ENCODE measurements around the gene RNLS.
"Not testable (repeated sequence)": the region's sequence is repeated elsewhere in the genome, so short reads cannot be mapped to it uniquely, and the experiment has no call there.

Gene RNLS

DNA sequence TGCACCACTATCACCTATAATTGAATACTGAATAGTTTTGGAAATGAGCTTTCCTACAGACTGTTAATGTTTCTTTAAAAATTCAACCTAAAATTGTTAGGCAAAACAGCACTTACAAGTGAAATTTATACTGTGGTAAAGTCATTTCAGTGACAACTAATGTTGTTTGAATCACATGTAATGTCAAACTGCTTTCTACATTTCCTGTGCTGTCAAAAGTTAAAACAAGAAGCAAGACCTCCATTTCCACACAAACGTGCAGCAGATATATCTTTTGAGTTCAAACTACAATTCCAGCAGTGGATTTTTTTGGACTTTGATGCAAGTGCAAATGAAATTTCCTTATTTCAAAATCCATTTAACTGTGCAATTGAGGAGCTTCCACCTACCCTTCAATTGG lies 199.8 kb downstream of the RNLS start:
- Mint-ChIP-seq H3K36me3 (no peaks in the 10 kb centered on the region), H3K27me3 (no peaks in the 10 kb centered on the region), H3K4me1 (peaks cover 13% of the 10 kb centered on the region), H3K4me3 (no peak overlapping the region), H3K9me3 (no peaks in the 10 kb centered on the region), H3K27ac (no peak overlapping the region)
- ATAC-seq (ENCODE audit: low read depth): no peak
- no peak for DNase-seq (ENCODE audit: low spot score in 2 of 2)

GRCh38 chr10:88382699-88383098 lies 200.4 kb downstream of the RNLS start:
- peaks cover 13% of the 10 kb centered on the region for H3K4me1 Mint-ChIP-seq
- DNase-seq (ENCODE audit: low spot score in 2 of 2) (no peak), ATAC-seq (ENCODE audit: low read depth) (no peak)
- no peak overlapping the region for H3K27ac Mint-ChIP-seq
- no peaks in the 10 kb centered on the region for H3K36me3 Mint-ChIP-seq
- no peaks in the 10 kb centered on the region for H3K9me3 Mint-ChIP-seq
- H3K4me3 Mint-ChIP-seq: no peak overlapping the region
- H3K27me3 Mint-ChIP-seq: no peaks in the 10 kb centered on the region

DNA sequence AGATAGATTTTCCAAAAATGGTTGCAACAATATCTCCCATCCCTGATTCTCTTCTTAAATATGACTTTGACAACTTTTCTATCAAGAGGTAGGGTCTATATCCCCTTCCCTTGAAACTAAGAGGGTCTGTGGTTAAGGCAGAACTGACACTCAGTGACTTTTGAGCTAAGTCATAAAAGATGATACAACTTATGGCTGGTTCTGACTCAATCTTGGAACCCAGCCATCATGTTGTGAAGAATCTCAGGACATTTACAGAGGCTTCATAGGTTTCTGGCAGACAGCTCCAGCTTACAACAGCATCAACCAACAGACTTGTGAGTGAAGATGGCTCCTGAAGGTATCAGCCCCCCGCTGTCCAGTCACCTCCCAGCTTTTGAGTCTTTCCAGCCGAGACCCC lies 203.5 kb downstream of the RNLS start:
- ATAC-seq (ENCODE audit: low read depth) (no peak), DNase-seq (ENCODE audit: low spot score in 2 of 2) (no peak)
- Mint-ChIP-seq H3K4me3 (no peak overlapping the region), H3K4me1 (peaks cover 8% of the 10 kb centered on the region), H3K27me3 (no peaks in the 10 kb centered on the region), H3K9me3 (peaks cover 1% of the 10 kb centered on the region), H3K36me3 (no peaks in the 10 kb centered on the region), H3K27ac (no peak overlapping the region)

GRCh38 chr10:88377510-88377909 lies 205.6 kb downstream of the RNLS start:
- Mint-ChIP-seq H3K27me3 (no peaks in the 10 kb centered on the region), H3K4me3 (no peak overlapping the region), H3K9me3 (peaks cover 1% of the 10 kb centered on the region), H3K4me1 (peaks cover 8% of the 10 kb centered on the region), H3K36me3 (no peaks in the 10 kb centered on the region), H3K27ac (peak overlapping the region; percentile 11)
- DNase-seq (ENCODE audit: low spot score in 2 of 2): no peak
- ATAC-seq (ENCODE audit: low read depth): no peak

- no peak for ATAC-seq (ENCODE audit: low read depth)
- H3K4me3 Mint-ChIP-seq: no peak overlapping the region
- H3K36me3 Mint-ChIP-seq: no peaks in the 10 kb centered on the region
- H3K27me3 Mint-ChIP-seq: no peaks in the 10 kb centered on the region
- no peak overlapping the region for H3K27ac Mint-ChIP-seq
- DNase-seq (ENCODE audit: low spot score in 2 of 2): no peak
- H3K9me3 Mint-ChIP-seq: peaks cover 1% of the 10 kb centered on the region
- peaks cover 8% of the 10 kb centered on the region for H3K4me1 Mint-ChIP-seq
Measured at GRCh38 chr10:88374392-88375175, 208.5 kb downstream of the RNLS start.

GRCh38 chr10:88372881-88373592 lies 210.1 kb downstream of the RNLS start:
- ATAC-seq (ENCODE audit: low read depth) (no peak), DNase-seq (ENCODE audit: low spot score in 2 of 2) (no peak)
- H3K4me1 Mint-ChIP-seq: peaks cover 8% of the 10 kb centered on the region
- no peaks in the 10 kb centered on the region for H3K36me3 Mint-ChIP-seq
- no peaks in the 10 kb centered on the region for H3K27me3 Mint-ChIP-seq
- peaks cover 1% of the 10 kb centered on the region for H3K9me3 Mint-ChIP-seq
- H3K27ac Mint-ChIP-seq: peak overlapping the region; percentile 3
- no peak overlapping the region for H3K4me3 Mint-ChIP-seq

DNA sequence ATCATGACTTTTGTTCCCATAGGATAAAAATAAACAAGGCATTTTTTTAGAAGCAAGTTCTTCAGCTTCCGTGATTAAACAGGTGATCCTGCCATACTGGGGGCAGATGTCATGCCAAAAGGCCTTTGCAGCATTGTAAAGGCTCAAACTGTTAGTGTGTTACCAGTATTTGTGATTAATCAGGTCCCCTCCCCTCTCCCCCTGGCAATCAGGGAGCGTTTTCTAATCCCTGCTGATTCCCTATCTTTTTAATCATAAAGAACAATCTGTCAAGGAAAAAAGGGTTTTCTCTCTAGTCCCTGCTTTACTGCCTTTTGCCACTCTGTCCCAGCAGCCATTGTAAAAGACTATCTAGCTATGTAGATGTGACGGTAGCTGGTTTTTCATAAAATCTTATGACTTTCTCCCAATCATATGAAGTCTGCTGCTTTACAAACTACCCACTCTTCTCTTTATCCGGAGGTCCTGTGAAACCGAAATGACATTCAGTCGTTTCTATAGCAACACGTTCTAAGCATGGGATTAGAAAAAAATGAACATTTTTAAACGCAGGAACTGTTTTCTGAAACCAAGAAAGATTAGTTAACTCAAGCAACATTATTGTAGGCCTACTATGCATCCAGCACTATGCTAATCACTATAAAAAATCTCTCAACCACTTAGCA lies 210.9 kb downstream of the RNLS start:
- H3K9me3 Mint-ChIP-seq: peaks cover 1% of the 10 kb centered on the region
- H3K4me1 Mint-ChIP-seq: peaks cover 7% of the 10 kb centered on the region
- H3K27ac Mint-ChIP-seq: peak overlapping the region; percentile 3
- ATAC-seq (ENCODE audit: low read depth): no peak
- no peaks in the 10 kb centered on the region for H3K27me3 Mint-ChIP-seq
- no peak overlapping the region for H3K4me3 Mint-ChIP-seq
- no peaks in the 10 kb centered on the region for H3K36me3 Mint-ChIP-seq
- no peak for DNase-seq (ENCODE audit: low spot score in 2 of 2)

GRCh38 chr10:88370713-88371112 lies 212.4 kb downstream of the RNLS start:
- ATAC-seq (ENCODE audit: low read depth): no peak
- peaks cover 7% of the 10 kb centered on the region for H3K4me1 Mint-ChIP-seq
- no peak overlapping the region for H3K27ac Mint-ChIP-seq
- no peaks in the 10 kb centered on the region for H3K27me3 Mint-ChIP-seq
- H3K4me3 Mint-ChIP-seq: no peak overlapping the region
- H3K36me3 Mint-ChIP-seq: no peaks in the 10 kb centered on the region
- peaks cover 1% of the 10 kb centered on the region for H3K9me3 Mint-ChIP-seq
- DNase-seq (ENCODE audit: low spot score in 2 of 2): no peak

DNA sequence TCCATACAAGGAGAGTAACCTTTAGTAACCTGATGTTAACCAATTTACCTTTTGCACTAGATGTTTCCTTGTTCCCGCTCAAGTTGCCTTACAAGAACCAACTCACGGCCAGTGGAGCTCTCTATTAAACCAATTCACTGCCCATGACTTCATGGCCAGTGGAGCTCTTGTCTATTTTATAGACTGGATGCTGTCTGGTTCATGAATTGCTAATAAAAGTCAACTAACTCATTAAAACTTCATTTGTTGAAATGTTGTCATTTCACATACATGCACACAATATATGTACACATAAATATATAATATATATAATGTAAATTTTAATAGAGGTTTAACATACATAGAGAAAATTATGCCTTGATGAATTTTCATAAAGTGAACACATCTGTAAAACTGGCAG lies 216.3 kb downstream of the RNLS start:
- Mint-ChIP-seq H3K9me3 (no peaks in the 10 kb centered on the region), H3K36me3 (no peaks in the 10 kb centered on the region), H3K27me3 (no peaks in the 10 kb centered on the region), H3K4me3 (no peak overlapping the region), H3K27ac (no peak overlapping the region), H3K4me1 (peaks cover 8% of the 10 kb centered on the region)
- no peak for ATAC-seq (ENCODE audit: low read depth)
- DNase-seq (ENCODE audit: low spot score in 2 of 2): no peak

DNA sequence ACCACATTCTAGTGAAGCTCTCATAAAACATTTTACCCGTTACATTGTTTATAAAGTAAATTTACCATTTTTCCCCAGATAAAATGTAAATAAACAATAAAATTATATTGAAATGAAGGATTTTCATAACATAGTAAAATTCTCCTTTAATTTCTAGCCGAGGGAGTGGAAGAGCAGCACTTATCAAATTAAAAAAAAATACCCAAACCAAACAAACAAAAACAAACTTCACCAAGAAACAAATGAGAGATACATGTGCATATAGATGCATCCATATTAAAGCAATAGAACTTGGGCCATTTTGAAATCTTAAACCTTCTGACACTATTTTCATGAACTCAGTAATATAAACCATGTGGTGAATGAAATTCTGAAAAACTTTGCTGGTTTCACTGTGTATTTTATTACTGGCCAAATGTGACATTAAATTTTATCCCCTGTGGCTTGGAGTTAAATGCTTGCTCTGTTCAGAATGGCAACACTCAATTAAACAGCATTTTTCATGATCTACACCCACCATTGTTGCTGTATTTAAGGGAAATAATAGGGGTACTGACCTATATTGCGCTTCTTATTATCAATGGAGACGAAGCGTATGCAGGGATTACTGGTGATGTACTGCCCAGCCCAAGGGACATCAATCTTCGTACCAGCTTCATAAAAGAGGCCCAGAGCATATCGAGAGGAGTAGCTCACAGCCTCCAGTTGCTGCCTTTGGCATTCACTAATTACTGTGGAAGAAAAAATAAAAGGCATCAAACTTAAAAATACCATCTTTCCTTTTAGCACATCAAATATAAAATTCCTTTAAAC lies 220.9 kb downstream of the RNLS start:
- Mint-ChIP-seq H3K4me1 (peaks cover 10% of the 10 kb centered on the region), H3K27ac (no peak overlapping the region), H3K27me3 (no peaks in the 10 kb centered on the region), H3K9me3 (no peaks in the 10 kb centered on the region), H3K4me3 (no peak overlapping the region), H3K36me3 (peaks cover 4% of the 10 kb centered on the region)
- DNase-seq (ENCODE audit: low spot score in 2 of 2) (no peak), ATAC-seq (ENCODE audit: low read depth) (no peak)

GRCh38 chr10:88361494-88361893 lies 221.6 kb downstream of the RNLS start:
- ATAC-seq (ENCODE audit: low read depth): no peak
- no peak for DNase-seq (ENCODE audit: low spot score in 2 of 2)
- H3K36me3 Mint-ChIP-seq: peaks cover 4% of the 10 kb centered on the region

DNA sequence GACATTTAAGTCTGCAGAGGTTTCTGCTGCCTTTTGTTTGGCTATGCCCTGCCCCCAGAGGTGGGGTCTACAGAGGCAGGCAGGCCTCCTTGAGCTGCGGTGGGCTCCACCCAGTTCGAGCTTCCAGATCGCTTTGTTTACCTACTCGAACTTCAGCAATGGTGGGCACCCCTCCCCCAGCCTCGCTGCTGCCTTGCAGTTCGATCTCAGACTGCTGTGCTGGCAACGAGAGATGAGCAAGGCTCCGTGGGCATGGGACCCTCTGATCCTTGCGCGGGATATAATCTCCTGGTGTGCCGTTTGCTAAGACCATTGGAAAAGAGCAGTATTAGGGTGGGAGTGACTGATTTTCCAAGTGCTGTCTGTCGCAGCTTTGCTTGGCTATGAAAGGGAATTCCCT lies 227.4 kb downstream of the RNLS start:
- DNase-seq (ENCODE audit: low spot score in 2 of 2); H3K27ac Mint-ChIP-seq; ATAC-seq (ENCODE audit: low read depth); H3K4me1 Mint-ChIP-seq; H3K4me3 Mint-ChIP-seq; H3K9me3 Mint-ChIP-seq; H3K27me3 Mint-ChIP-seq; H3K36me3 Mint-ChIP-seq: not testable (repeated sequence)

More at GRCh38 chr10:88361494-88361893, 221.6 kb downstream of the RNLS start:
- Mint-ChIP-seq H3K4me3 (no peak overlapping the region), H3K9me3 (no peaks in the 10 kb centered on the region), H3K27me3 (no peaks in the 10 kb centered on the region), H3K27ac (no peak overlapping the region), H3K4me1 (peaks cover 10% of the 10 kb centered on the region)

DNA sequence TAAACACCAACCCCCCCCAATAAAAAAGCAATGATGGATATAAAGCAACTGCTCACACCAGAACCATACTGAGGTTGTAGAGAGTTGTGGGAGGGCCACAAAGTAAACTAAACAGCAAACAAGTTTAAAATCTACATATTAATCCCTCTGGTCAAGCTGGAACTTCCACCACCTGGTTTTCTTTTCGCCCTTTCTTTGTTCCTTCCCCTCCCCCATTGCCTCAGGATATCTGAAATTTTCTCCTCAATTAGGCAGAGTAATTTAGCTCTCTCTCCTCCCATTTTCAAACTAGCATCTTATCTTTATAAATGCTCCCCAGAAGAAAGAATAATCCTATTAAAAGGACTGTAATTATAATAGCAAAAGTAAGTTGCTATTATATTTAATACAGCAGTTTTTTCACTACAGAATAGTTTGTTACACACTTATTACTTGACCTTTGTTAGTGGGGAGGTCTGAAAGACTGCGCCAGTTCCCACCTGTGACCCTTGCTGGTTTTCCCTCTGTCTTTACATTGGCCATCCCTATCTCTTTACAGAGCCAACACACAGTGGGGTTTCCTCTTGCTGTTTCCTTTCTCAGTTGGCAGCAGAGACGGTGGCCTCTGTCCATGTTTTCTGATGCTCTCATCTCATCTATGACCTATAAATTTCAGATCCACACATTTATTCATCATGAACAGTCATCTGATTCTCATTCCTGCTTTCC lies 235.4 kb downstream of the RNLS start:
- Mint-ChIP-seq H3K4me3 (no peak overlapping the region), H3K36me3 (no peaks in the 10 kb centered on the region), H3K4me1 (peaks cover 11% of the 10 kb centered on the region), H3K9me3 (peaks cover 3% of the 10 kb centered on the region), H3K27me3 (no peaks in the 10 kb centered on the region), H3K27ac (no peak overlapping the region)
- ATAC-seq (ENCODE audit: low read depth): no peak
- DNase-seq (ENCODE audit: low spot score in 2 of 2): no peak

All from memory B cell (primary cell).